GM23338 (cell line): Measurements from ENCODE around the gene SPN.

Experiments used
- CREB1 ChIP-seq: fragments of 250-450 bp; sonication (Bioruptor Pico); IDR thresholded peaks from 2 replicates; pipeline ENCODE4 v1.5.0; 2020; ENCODE audit warnings: low read depth, mild to moderate bottlenecking, moderate library complexity
- EZH2 ChIP-seq: fragments of 200-600 bp; sonication (generic); IDR thresholded peaks from one replicate; pipeline ENCODE4 v1.8.0; 2017; ENCODE audit warnings: antibody characterized with exemption, mild to moderate bottlenecking, low read depth; ENCODE audit not compliant: unreplicated experiment
- EZH2phosphoT487 ChIP-seq: fragments of 200-600 bp; sonication (generic); IDR thresholded peaks from one replicate; pipeline ENCODE4 v1.8.1; 2018; ENCODE audit warnings: antibody characterized with exemption; ENCODE audit not compliant: unreplicated experiment
- JUNB ChIP-seq: IDR thresholded peaks from one replicate; pipeline ENCODE4 v1.6.1; 2016; ENCODE audit warnings: antibody characterized with exemption; ENCODE audit not compliant: unreplicated experiment
- NANOG ChIP-seq: IDR thresholded peaks from 2 replicates; pipeline ENCODE4 v1.6.1; 2016; ENCODE audit warnings: antibody characterized with exemption, borderline replicate concordance
- POLR2AphosphoS5 ChIP-seq: IDR thresholded peaks from 2 replicates; pipeline ENCODE4 v1.6.1; 2016; ENCODE audit warnings: antibody characterized with exemption, low read depth
- STAT1 ChIP-seq: IDR thresholded peaks from one replicate; pipeline ENCODE4 v1.6.1; 2016; ENCODE audit warnings: antibody characterized with exemption; ENCODE audit not compliant: unreplicated experiment
- ZNF114 ChIP-seq: fragments of 250-450 bp; sonication (Bioruptor Pico); IDR thresholded peaks from 2 replicates; pipeline ENCODE4 v1.5.0; 2020; ENCODE audit warnings: mild to moderate bottlenecking, moderate library complexity
- ZNF331 ChIP-seq: fragments of 250-450 bp; sonication (Bioruptor Pico); IDR thresholded peaks from 2 replicates; pipeline ENCODE4 v1.5.0; 2020; ENCODE audit warnings: low read depth, mild to moderate bottlenecking, moderate library complexity
- TF ChIP-seq, protein P1 (sequence below), 2 experiments: fragments of 200-600 bp in 1 of 2; sonication (generic) in 1 of 2; conservative IDR thresholded peaks; 2 replicates each; pipeline versions ENCODE4 v1.5.1 to v1.6.1; 2016 to 2017; ENCODE audit warnings: antibody characterized with exemption in 2 of 2, low read depth in 2 of 2, mild to moderate bottlenecking in 2 of 2, moderate library complexity in 1 of 2
- TF ChIP-seq, protein P2 (sequence below): IDR thresholded peaks from one replicate; pipeline ENCODE4 v1.6.1; 2018; ENCODE audit warnings: antibody characterized with exemption; ENCODE audit not compliant: unreplicated experiment
- TF ChIP-seq, protein P3 (sequence below): IDR thresholded peaks from 2 replicates; pipeline ENCODE4 v1.6.1; 2016; ENCODE audit warnings: antibody characterized with exemption
- TF ChIP-seq, protein P4 (sequence below): fragments of 250-450 bp; sonication (Bioruptor Pico); IDR thresholded peaks from 2 replicates; pipeline ENCODE4 v1.5.0; 2020; ENCODE audit warnings: mild to moderate bottlenecking, moderate library complexity

DNA sequence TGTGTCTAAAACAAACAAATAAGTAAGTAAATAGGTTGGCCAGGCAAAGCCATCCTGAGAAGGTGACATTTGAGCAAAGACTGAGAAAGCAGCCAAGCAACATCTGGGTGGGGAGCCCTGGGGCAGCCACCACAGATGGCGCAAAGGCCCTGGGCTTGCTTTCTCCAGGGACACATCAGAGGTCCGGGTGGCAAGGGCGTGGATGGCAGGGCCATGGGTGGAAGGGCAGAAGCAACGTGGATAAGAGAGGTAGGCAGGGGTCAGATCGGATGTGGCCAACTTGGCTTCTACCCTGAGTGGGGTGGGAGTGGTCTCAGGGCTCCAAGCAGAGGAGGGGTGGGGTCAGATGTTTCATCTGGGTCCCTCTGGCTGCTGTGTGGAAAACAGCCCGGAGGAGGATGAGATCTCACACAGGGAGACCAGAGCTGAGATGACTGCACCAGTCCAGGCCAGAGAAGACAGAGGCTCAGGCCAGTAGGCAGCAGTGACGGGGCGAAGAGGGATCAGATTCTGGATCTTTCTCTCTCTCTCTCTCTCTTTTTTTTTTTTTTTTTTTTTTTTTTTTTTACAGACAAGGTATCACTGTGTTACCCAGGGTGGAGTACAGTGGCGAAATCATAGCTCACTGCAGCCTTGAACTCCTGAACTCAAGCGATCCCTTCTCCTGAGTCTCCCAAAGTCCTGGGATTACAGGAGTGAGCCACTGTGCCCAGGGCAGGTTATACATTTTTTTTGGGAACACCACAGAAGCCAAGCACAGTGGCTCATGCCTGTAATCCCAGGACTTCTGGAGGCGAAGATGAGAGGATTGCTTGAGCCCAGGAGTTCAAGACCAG lies 6.1 kb upstream of the SPN start:
- TF ChIP-seq NANOG (no peak), EZH2 (no peak), EZH2phosphoT487 (no peak), POLR2AphosphoS5 (no peak), JUNB (no peak), CREB1 (no peak), ZNF331 (CRISPR knock-in tag) (no peak), STAT1 (no peak), ZNF114 (no peak)
- TF ChIP-seq, protein P1, sequence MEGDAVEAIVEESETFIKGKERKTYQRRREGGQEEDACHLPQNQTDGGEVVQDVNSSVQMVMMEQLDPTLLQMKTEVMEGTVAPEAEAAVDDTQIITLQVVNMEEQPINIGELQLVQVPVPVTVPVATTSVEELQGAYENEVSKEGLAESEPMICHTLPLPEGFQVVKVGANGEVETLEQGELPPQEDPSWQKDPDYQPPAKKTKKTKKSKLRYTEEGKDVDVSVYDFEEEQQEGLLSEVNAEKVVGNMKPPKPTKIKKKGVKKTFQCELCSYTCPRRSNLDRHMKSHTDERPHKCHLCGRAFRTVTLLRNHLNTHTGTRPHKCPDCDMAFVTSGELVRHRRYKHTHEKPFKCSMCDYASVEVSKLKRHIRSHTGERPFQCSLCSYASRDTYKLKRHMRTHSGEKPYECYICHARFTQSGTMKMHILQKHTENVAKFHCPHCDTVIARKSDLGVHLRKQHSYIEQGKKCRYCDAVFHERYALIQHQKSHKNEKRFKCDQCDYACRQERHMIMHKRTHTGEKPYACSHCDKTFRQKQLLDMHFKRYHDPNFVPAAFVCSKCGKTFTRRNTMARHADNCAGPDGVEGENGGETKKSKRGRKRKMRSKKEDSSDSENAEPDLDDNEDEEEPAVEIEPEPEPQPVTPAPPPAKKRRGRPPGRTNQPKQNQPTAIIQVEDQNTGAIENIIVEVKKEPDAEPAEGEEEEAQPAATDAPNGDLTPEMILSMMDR (conservative IDR thresholded peaks at IDR 0.05; ENCODE audit: low read depth in 2 of 2): 0 out of 4 replicates have a peak, but pooled peaks of 1 of the 2 experiments have one; percentile 2
- TF ChIP-seq, protein P2, sequence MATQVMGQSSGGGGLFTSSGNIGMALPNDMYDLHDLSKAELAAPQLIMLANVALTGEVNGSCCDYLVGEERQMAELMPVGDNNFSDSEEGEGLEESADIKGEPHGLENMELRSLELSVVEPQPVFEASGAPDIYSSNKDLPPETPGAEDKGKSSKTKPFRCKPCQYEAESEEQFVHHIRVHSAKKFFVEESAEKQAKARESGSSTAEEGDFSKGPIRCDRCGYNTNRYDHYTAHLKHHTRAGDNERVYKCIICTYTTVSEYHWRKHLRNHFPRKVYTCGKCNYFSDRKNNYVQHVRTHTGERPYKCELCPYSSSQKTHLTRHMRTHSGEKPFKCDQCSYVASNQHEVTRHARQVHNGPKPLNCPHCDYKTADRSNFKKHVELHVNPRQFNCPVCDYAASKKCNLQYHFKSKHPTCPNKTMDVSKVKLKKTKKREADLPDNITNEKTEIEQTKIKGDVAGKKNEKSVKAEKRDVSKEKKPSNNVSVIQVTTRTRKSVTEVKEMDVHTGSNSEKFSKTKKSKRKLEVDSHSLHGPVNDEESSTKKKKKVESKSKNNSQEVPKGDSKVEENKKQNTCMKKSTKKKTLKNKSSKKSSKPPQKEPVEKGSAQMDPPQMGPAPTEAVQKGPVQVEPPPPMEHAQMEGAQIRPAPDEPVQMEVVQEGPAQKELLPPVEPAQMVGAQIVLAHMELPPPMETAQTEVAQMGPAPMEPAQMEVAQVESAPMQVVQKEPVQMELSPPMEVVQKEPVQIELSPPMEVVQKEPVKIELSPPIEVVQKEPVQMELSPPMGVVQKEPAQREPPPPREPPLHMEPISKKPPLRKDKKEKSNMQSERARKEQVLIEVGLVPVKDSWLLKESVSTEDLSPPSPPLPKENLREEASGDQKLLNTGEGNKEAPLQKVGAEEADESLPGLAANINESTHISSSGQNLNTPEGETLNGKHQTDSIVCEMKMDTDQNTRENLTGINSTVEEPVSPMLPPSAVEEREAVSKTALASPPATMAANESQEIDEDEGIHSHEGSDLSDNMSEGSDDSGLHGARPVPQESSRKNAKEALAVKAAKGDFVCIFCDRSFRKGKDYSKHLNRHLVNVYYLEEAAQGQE: no peak
- TF ChIP-seq, protein P3, sequence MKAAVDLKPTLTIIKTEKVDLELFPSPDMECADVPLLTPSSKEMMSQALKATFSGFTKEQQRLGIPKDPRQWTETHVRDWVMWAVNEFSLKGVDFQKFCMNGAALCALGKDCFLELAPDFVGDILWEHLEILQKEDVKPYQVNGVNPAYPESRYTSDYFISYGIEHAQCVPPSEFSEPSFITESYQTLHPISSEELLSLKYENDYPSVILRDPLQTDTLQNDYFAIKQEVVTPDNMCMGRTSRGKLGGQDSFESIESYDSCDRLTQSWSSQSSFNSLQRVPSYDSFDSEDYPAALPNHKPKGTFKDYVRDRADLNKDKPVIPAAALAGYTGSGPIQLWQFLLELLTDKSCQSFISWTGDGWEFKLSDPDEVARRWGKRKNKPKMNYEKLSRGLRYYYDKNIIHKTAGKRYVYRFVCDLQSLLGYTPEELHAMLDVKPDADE: no peak
- TF ChIP-seq, protein P4, sequence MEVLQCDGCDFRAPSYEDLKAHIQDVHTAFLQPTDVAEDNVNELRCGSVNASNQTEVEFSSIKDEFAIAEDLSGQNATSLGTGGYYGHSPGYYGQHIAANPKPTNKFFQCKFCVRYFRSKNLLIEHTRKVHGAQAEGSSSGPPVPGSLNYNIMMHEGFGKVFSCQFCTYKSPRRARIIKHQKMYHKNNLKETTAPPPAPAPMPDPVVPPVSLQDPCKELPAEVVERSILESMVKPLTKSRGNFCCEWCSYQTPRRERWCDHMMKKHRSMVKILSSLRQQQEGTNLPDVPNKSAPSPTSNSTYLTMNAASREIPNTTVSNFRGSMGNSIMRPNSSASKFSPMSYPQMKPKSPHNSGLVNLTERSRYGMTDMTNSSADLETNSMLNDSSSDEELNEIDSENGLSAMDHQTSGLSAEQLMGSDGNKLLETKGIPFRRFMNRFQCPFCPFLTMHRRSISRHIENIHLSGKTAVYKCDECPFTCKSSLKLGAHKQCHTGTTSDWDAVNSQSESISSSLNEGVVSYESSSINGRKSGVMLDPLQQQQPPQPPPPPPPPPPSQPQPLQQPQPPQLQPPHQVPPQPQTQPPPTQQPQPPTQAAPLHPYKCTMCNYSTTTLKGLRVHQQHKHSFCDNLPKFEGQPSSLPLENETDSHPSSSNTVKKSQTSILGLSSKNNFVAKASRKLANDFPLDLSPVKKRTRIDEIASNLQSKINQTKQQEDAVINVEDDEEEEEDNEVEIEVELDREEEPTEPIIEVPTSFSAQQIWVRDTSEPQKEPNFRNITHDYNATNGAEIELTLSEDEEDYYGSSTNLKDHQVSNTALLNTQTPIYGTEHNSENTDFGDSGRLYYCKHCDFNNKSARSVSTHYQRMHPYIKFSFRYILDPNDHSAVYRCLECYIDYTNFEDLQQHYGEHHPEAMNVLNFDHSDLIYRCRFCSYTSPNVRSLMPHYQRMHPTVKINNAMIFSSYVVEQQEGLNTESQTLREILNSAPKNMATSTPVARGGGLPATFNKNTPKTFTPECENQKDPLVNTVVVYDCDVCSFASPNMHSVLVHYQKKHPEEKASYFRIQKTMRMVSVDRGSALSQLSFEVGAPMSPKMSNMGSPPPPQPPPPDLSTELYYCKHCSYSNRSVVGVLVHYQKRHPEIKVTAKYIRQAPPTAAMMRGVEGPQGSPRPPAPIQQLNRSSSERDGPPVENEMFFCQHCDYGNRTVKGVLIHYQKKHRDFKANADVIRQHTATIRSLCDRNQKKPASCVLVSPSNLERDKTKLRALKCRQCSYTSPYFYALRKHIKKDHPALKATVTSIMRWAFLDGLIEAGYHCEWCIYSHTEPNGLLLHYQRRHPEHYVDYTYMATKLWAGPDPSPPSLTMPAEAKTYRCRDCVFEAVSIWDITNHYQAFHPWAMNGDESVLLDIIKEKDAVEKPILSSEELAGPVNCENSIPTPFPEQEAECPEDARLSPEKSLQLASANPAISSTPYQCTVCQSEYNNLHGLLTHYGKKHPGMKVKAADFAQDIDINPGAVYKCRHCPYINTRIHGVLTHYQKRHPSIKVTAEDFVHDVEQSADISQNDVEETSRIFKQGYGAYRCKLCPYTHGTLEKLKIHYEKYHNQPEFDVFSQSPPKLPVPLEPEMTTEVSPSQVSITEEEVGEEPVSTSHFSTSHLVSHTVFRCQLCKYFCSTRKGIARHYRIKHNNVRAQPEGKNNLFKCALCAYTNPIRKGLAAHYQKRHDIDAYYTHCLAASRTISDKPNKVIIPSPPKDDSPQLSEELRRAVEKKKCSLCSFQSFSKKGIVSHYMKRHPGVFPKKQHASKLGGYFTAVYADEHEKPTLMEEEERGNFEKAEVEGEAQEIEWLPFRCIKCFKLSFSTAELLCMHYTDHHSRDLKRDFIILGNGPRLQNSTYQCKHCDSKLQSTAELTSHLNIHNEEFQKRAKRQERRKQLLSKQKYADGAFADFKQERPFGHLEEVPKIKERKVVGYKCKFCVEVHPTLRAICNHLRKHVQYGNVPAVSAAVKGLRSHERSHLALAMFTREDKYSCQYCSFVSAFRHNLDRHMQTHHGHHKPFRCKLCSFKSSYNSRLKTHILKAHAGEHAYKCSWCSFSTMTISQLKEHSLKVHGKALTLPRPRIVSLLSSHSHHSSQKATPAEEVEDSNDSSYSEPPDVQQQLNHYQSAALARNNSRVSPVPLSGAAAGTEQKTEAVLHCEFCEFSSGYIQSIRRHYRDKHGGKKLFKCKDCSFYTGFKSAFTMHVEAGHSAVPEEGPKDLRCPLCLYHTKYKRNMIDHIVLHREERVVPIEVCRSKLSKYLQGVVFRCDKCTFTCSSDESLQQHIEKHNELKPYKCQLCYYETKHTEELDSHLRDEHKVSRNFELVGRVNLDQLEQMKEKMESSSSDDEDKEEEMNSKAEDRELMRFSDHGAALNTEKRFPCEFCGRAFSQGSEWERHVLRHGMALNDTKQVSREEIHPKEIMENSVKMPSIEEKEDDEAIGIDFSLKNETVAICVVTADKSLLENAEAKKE (CRISPR knock-in tag): no peak
